Chondrocyte (in vitro differentiated cells): ENCODE measurements around the gene DLEC1. TPM values are rescaled to one million over a fixed set of nuclear protein-coding genes. Genes with fewer than 3 reads are reported as not detected.
"Not testable (repeated sequence)": the region's sequence is repeated elsewhere in the genome, so short reads cannot be mapped to it uniquely, and the experiment has no call there.

ENCODE experiments used
- DNase-seq: peaks from one replicate; pipeline ENCODE4 v3.0.0; 2021; ENCODE audit warnings: mixed read lengths, low spot score
- H3K27ac Mint-ChIP-seq: one replicate; pipeline ENCODE4 v1.8.0; 2021; ENCODE audit warnings: mild to moderate bottlenecking, moderate library complexity, mixed read lengths; ENCODE audit not compliant: unreplicated experiment
- H3K27me3 Mint-ChIP-seq: 2 replicates; pipeline ENCODE4 v1.8.0; 2021; ENCODE audit warnings: low read depth, mixed read lengths
- H3K36me3 Mint-ChIP-seq: 2 replicates; pipeline ENCODE4 v1.8.0; 2021; ENCODE audit warnings: low read depth, mixed read lengths
- H3K4me1 Mint-ChIP-seq: 2 replicates; pipeline ENCODE4 v1.8.0; 2021; ENCODE audit warnings: low read depth, mild to moderate bottlenecking, mixed read lengths
- H3K4me3 Mint-ChIP-seq: one replicate; pipeline ENCODE4 v1.8.0; 2021; ENCODE audit warnings: mild to moderate bottlenecking, moderate library complexity, mixed read lengths; ENCODE audit not compliant: unreplicated experiment
- H3K9me3 Mint-ChIP-seq: 2 replicates; pipeline ENCODE4 v1.8.0; 2021; ENCODE audit warnings: low read depth, mixed read lengths
- total RNA-seq: library from RNA; stranded (reverse); gene quantifications from 3 replicates; pipeline ENCODE4 v1.2.1, GENCODE V29; 2021
- TF ChIP-seq, protein P1 (sequence below): fragments of 200-600 bp; sonication (generic); IDR thresholded peaks from 2 replicates; pipeline ENCODE4 v1.5.0; 2021; ENCODE audit warnings: antibody characterized with exemption, mild to moderate bottlenecking, moderate library complexity

The DLEC1 gene
- total RNA-seq, 1 donor from 2014 or later: 0.17 TPM

- no peak overlapping the region for H3K4me3 Mint-ChIP-seq
- no peaks in the 10 kb centered on the region for H3K4me1 Mint-ChIP-seq
- peaks cover 27% of the 10 kb centered on the region for H3K27me3 Mint-ChIP-seq
Observed at GRCh38 chr3:38046821-38047220, 7.8 kb downstream of the DLEC1 start.

GRCh38 chr3:38047896-38048295, 8.9 kb downstream of the DLEC1 start:
- TF ChIP-seq, protein P1, sequence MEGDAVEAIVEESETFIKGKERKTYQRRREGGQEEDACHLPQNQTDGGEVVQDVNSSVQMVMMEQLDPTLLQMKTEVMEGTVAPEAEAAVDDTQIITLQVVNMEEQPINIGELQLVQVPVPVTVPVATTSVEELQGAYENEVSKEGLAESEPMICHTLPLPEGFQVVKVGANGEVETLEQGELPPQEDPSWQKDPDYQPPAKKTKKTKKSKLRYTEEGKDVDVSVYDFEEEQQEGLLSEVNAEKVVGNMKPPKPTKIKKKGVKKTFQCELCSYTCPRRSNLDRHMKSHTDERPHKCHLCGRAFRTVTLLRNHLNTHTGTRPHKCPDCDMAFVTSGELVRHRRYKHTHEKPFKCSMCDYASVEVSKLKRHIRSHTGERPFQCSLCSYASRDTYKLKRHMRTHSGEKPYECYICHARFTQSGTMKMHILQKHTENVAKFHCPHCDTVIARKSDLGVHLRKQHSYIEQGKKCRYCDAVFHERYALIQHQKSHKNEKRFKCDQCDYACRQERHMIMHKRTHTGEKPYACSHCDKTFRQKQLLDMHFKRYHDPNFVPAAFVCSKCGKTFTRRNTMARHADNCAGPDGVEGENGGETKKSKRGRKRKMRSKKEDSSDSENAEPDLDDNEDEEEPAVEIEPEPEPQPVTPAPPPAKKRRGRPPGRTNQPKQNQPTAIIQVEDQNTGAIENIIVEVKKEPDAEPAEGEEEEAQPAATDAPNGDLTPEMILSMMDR: no peak
- no peak overlapping the region for H3K27ac Mint-ChIP-seq
- H3K9me3 Mint-ChIP-seq: no peaks in the 10 kb centered on the region
- H3K4me3 Mint-ChIP-seq: no peak overlapping the region
- DNase-seq: no peak
- no peaks in the 10 kb centered on the region for H3K4me1 Mint-ChIP-seq
- peaks cover 26% of the 10 kb centered on the region for H3K27me3 Mint-ChIP-seq
- H3K36me3 Mint-ChIP-seq: no peaks in the 10 kb centered on the region

More at GRCh38 chr3:38046821-38047220, 7.8 kb downstream of the DLEC1 start:
- DNase-seq: no peak
- TF ChIP-seq, protein P1: no peak
- Mint-ChIP-seq H3K36me3 (no peaks in the 10 kb centered on the region), H3K9me3 (no peaks in the 10 kb centered on the region), H3K27ac (no peak overlapping the region)

- no peak for DNase-seq
- Mint-ChIP-seq H3K27me3 (peaks cover 26% of the 10 kb centered on the region), H3K36me3 (no peaks in the 10 kb centered on the region), H3K4me3 (no peak overlapping the region), H3K27ac (no peak overlapping the region), H3K4me1 (no peaks in the 10 kb centered on the region), H3K9me3 (no peaks in the 10 kb centered on the region)
- TF ChIP-seq, protein P1: no peak
Observed at GRCh38 chr3:38049358-38050126, 10.5 kb downstream of the DLEC1 start.

- Mint-ChIP-seq H3K36me3 (no peaks in the 10 kb centered on the region), H3K27ac (no peak overlapping the region), H3K4me3 (no peak overlapping the region), H3K4me1 (no peaks in the 10 kb centered on the region), H3K9me3 (no peaks in the 10 kb centered on the region), H3K27me3 (peaks cover 16% of the 10 kb centered on the region)
- TF ChIP-seq, protein P1: no peak
- DNase-seq: no peak
Observed at GRCh38 chr3:38051131-38051530, 12.1 kb downstream of the DLEC1 start.

- not testable (repeated sequence) for H3K27me3 Mint-ChIP-seq, H3K36me3 Mint-ChIP-seq, H3K27ac Mint-ChIP-seq, H3K9me3 Mint-ChIP-seq, DNase-seq, H3K4me3 Mint-ChIP-seq, H3K4me1 Mint-ChIP-seq
Observed at GRCh38 chr3:38053286-38053685, 14.3 kb downstream of the DLEC1 start.

DNA sequence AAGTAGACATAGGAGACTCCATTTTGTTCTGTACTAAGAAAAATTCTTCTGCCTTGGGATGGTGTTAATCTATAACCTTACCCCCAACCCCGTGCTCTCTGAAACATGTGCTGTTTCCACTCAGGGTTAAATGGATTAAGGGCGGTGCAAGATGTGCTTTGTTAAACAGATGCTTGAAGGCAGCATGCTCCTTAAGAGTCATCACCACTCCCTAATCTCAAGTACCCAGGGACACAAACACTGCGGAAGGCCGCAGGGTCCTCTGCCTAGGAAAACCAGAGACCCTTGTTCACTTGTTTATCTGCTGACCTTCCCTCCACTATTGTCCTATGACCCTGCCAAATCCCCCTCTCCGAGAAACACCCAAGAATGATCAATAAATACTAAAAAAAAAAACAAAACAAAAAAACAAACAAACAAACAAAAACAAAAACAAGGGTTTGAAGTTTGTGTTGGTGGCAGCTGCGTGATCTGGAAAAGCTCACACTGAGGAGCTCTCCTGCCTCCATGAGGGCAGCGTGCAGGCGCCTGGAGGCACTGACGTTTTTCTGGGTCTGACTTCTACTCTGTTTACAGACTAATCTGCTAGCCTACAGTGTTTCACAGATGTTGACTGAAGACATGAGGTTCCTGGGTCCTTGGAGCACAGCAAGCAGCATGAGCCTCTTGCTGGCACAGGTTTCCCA, 14.9 kb downstream of the DLEC1 start:
- not testable (repeated sequence) for H3K4me3 Mint-ChIP-seq, DNase-seq, H3K36me3 Mint-ChIP-seq, H3K27ac Mint-ChIP-seq, H3K4me1 Mint-ChIP-seq, H3K27me3 Mint-ChIP-seq, H3K9me3 Mint-ChIP-seq
